Hematopoietic multipotent progenitor cell treated with erythropoietin and hydrocortisone succinate and interleukin-3 and kit ligand, for 17 days (in vitro differentiated cells): ENCODE measurements around the gene IRF2.
"Not testable (repeated sequence)": the region's sequence is repeated elsewhere in the genome, so short reads cannot be mapped to it uniquely, and the experiment has no call there.

Source experiments
- DNase-seq: peaks from one replicate; pipeline ENCODE4 v3.0.0-alpha.2; 2015; ENCODE audit warnings: low spot score

IRF2 gene

DNA sequence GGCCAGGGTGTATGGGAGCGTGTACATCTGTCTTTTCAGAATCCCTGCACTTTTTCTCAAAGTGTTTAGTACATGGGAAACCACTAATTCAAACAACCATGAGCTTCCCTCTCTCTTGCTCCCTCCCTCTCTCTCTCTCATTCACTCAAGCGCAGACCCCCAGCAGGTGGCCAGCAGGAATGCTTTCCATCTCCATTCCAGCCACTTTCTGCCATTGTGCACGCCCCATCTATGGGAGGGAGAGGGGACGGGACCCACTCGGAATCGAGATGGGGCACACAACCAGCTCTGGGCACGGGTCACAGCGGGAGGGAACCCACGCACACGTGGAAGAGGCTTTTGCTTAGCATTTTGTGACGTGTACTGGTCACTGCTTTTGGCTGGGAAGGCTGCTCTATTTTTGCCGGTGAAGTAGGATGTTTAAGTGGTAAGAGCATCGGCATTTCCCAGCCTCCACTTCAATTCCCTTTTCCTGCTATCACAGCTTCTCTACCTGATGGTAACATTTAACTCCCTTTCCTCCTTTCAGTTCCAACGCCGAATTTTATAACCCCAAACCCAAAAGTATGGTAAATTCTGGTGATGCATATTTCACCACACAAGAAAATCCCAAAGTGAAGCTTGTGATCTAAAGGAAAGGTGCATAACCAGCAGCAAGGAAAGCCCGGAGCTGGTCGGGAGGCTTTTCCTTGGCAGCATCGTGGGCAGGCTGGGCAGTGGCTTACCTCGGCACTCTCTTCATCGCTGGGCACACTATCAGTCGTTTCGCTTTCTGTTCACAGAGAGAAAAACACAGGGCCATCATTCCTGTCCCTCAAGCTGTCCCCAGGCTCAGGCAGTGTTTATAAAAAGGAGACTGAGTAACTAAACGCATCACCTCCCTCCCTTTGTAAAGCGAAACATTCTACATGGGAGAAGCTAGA is 84.1 kb downstream of the IRF2 start:
- no peak for DNase-seq

DNA sequence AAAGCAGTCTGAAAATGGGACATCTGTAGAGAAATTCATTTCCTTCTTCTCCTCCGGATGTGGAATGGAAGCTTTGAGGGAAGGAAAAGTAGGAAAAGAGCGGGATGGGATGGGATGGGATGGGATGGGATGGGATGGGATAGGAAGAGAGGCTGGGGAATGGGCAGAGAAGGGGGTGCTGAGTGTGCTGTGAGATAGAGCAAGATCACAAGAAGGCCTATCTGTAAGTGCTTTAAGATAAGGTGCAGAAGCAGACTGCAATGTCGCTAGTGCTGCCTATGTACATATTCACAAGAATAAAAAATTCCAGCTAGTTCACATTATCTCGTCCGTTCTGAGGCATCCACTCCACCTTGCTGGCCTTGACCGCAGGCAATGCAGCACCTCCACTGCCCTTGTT is 86.2 kb downstream of the IRF2 start:
- DNase-seq: no peak

DNA sequence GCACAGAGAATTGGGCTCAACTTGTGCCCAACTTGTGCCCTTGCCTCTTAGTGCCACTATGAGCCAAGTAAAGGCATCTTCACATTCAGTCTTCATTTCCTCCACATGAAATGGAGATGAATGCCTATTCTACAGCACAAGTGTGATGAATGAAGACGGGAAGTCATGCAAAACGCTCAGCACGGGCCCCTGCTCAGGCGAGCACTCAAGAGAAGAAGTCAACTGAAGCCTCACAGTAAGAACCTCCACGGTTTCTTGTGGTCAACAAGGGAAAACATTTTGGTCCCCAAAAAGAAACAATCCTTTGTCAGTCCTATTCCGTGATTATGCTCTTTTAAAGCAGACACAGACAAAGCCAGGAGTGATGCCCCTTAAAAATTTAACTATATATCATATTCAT is 87.0 kb downstream of the IRF2 start:
- DNase-seq: no peak

DNA sequence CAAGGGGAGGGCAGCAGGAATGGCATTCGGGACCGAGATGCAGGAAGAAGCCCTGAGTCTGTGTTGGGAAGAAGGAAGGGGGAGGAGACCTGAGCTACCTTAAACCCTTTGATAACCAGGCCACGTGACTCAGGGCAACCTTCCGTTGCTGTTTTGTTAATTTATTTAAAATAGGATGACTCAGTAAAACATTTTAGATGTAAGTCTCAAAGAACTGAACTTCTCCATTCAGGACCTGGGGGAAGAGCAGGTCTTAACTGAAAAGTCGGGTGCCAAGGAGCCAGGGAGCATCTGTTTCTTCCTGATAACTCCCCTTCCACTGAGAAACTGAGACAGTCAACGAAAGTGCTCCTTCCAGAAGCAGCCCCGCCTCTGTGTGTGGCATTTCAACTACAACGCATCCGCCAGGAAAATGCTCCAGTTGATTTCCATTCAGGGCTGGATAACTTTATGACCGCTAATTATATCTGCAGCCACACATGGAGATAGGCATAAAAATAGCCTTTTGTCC is 88.0 kb downstream of the IRF2 start:
- DNase-seq: peak; percentile 72

DNA sequence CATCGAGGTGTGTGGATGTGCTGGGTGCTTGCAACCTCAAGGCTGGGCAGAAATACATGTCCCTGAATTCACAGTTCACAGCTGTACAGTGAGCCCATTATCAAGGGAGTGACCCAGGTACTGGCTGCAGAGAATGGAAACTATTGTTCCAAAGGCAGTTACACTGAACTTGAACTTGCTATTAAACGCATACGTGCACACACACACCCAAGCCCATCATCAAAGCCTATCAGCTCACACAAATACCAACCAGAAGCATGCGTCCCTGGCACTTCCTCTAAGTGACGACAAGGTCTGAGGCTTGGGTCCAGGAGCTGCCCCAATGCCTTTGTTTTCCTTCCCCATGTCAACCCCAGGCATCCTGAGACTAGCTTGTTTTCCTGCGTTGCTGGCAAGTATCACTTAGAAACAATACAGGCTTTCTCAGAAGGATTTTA is 88.6 kb downstream of the IRF2 start:
- peak; percentile 36 for DNase-seq

DNA sequence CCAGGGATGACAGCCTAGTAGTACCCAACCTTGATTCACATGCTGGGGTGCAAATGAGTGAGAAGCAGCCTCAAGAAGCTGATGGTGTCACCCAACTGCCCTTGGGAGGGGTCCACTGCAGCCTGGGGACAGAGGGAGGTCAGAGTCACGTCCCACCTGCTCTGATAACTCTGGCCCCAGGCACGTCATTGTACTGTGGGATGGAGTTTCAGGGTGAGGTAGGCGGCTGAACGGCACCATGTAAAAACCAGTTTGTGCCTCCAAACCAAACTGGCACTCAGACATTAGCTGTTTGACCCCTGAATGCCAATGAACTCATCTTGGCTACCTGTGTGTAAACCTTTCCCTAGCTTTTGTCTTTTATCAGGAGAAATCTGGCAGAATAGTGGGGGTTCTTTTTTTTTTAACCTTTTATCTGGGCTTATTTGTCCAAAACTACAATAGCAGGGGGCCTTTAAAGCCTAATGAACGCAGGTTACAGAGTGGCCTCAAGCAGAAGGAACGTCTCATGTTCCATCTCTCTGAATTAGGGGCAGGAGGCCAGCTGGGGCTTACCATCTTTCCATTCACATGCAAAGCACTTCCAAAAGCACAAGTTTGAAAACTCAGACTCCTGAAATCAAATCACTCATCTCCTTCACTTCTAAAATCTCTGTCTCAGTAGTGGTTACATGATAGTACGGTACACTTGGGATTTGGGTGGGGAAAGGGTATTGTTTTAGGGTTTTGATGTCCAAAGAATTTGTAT is 89.4 kb downstream of the IRF2 start:
- DNase-seq: no peak

DNA sequence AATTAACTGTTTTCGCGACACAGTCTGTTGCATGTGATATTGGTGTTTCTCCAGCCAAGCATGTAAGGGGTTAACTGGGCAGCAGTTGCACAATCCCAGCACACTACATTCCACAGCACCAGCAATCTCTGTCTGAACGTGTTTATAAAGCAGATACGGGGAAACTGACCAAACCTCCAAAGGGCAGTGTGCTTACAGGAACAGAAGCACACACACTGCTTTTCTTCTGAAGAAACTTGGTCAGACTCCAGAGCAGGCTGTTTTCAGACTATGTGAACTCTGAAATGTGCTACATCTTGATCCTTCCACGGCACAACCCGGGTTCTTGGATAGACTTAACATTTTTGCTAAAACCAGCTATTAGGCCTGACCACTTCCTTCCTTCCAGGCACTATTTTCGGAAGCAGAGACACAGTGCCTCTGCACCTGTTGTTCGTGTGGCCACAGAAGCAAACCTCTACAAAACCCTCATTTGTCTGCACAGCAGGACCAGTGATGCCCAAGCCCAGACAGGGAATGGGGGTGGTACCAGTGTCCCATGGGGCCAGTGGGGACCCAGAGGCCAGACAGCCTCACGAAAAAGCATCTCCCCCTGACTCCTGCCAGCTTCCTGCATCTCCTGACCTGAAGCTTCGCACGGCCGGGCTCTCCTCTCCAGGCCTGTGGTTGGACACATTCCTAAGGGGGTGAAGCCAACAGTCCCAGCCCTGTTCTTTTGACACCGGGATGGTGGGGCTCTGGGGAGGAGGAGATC is 90.1 kb downstream of the IRF2 start:
- DNase-seq: peak; percentile 13

DNA sequence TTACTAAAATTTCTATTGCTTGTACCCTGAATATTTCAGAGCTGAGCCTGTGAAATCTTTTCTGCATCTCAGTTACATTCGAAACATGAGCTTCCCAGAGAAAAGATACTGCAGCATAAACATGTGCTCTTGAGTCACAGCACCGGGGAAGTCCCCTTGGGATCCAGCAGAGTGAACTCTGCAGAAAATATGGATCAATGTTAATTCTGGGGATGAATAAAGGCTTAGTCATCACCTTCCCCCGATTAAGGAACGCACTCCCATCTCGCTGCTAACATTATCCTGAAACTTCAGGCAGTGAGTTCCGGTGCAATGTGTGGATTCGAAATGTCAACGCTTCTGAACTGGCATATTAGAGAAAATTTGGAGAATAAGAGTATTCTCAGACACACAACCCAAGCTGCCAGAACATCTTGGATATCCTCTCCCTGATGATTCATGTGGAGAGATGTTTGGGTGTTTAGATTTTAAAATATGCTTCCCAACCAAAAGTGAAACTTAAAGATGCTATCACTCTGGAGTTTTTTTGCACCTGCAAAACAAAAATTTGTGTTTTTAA is 90.8 kb downstream of the IRF2 start:
- DNase-seq: peak; percentile 25

DNA sequence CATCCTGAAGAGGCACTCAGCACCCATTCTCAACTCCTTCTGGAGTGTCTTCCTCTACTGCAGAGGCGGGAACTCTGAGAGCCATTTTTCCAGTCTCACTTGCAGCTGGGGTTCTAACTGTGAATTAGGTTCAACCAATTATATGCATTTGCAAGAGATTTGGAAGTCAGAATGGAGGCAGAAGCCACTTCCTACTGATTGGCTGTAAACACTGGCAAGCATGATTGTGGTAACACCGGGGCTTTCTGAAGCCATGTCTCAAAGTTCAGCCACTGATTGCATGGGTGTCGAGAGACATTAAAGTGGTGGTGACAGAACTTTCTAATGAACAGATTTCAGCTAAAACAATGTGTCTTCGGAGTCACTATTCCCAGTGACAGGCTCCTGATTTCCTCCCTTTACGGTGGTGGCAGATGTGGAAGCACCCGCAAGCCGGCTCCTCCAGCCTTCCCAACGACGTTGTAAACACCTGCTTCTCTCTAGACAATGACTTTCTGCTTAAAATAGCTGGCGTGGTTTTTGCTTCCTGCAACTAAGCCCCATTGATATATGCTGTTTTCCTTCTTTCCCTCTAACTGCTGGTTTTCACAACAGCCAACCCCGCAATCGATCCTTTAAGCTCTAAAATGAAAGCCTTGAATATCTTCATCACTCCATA is 92.0 kb downstream of the IRF2 start:
- DNase-seq: no peak

DNA sequence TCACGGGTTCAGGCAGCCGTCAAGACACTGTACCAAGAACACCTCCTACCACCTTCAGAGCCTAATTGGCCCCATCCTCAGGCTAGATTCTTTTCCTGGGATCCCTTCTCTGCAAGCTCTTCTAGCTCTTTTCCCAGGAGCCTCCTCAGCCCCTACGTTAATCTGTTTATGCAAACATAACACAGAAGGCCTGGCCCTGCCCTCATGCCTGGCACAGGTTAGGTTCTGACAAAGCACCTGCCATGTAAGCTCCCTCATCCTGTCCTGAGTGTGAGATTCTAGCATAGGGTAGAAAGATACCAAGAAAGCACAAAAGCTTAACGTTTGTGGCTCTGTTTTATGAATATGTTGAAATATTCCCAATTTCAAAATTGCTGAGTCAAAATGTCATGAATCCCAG is 93.6 kb downstream of the IRF2 start:
- DNase-seq: no peak

DNA sequence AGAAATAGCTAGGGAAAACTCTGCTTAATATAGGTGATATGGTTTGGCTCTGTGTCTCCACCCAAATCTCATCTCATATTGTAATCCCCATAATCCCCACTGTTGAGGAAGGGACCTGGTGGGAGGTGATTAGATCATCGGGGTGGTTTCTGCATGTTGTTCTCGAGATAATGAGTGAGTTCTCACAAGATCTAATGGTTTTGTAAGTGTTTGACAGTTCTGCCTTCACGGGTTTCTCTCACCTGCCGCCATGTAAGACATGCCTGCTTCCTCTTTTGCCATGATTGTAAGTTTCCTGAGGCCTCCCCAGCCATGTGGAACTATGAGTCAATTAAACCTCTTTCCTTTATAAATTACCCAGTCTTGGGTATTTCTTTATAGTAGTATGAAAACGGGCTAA is 94.1 kb downstream of the IRF2 start:
- DNase-seq: not testable (repeated sequence)

DNA sequence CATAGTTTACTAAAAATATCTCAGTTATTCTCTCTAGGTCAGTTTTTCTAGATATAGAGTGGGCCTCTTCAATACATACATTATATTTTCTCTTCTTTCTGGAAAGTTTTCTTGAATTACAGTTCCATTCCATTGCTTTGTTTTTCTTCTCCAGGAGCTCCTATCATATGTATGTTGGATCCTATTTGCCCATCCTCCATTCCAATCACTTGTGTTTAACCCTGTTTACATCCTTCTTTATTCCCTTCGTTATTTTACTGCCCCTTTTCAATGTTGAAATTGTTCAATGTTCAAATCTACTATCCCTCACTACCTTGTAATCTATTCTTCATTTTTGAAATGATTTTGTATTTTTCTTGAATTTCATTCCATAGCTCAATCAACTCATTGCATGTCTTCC is 97.4 kb downstream of the IRF2 start:
- DNase-seq: no peak

DNA sequence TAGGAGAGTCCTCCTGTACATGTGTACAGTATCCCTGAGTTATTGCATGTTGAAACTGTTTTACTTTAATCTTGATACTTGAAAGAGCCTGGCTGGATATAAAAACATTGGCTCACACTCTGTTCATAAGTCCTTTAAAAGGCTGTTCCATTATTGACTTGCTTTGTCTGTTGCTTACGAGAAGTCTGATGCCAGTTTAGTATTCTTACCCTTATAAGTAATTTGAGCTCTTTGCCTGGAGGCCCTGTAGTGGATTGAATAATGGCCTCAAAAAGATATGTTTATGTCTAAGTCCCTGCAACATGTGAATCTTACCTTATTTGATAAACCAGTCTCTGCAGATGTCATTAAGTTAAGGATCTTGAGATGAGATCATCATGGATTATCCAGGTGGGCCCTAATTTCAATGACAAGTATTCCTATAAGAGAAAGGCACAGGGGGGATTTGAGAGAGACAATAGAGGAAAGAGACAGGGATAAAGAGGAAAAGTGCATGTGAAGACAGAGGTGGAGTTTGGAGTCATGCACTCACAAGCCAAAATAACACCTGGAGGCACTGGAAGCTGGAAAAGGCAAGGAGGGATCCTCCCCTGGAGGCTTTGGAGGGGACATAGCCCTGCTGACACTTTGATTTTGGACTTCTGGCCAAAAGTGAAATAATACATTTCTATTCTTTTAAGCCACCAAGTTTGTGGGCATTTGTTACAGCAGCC is 98.1 kb downstream of the IRF2 start:
- DNase-seq: no peak

DNA sequence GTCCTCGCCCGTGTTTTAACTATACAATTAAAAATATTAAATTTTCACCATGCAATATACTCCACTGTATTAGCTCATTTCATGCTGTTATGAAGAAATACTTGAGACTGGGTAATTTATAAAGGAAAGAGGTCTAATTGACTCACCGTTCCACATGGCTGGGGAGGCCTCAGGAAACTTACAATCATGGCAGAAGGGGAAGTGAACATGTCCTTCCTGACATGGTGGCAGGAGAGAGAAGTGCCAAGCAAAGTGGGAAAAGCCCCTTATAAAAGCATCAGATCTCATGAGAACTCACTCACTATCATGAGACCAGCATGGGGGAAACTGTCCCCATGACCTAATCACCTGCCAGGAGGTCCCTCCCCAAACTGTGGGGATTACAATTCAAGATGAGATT is 98.7 kb downstream of the IRF2 start:
- not testable (repeated sequence) for DNase-seq

DNA sequence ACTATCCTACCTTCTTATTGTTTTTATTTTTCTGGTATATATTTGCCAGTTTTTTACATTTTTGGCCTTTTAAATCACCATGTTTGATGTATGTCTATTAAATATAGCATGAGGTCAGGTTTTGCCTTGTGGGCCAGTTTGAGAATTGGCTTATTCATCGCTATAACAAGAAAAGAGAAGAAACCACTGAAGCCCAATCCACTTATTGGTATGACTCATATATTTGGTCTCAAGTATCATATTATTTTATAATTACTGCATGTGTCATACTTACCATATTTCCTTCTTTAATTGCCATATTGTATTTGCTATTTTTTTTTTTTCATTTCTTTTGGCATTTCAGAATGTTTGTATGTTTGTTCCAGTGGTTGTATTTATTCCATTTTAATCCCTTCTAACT is 99.3 kb downstream of the IRF2 start:
- DNase-seq: no peak

DNA sequence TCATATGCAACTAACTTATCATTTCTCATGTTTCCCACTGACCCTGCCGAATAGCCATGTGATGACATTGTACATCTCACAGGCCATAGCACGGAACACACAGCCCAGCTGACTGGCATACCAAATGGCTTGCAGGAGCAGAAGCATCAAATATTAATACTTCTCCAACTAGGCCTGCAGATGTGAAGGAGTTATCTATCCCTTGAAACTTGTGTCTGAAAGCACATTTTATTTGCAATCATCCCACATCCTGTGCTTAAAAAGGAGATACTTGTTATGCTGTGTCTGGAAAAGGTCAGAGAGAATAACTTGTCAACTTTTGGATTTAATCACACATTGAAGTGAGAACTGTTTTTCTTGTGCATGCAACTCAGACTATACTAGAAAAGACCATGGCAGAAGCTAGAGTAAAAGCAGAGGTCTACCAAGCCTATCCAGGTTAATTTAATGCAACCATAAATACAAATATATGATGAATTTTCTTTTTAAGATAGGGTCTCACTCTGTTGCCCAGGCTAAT is 100.4 kb downstream of the IRF2 start:
- no peak for DNase-seq

DNA sequence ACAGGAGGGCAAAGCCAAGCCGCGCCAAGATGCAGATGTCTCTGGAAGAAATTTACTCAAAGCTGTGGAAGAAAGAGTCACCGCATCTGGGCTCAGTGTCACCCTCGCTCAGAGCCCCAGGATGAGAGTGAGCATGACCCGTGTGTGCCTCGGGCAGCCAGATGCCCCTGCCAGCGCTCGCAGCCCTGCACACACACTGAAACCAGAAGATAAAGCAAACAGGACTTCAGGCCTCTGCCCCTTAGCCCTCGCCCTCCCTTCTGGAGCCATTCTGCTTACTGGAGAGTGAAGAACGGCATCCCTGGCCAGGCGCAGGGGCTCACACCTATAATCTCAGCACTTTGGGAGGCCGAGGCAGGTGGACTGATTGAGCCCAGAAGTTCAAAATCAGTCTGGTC is 103.0 kb downstream of the IRF2 start:
- no peak for DNase-seq

DNA sequence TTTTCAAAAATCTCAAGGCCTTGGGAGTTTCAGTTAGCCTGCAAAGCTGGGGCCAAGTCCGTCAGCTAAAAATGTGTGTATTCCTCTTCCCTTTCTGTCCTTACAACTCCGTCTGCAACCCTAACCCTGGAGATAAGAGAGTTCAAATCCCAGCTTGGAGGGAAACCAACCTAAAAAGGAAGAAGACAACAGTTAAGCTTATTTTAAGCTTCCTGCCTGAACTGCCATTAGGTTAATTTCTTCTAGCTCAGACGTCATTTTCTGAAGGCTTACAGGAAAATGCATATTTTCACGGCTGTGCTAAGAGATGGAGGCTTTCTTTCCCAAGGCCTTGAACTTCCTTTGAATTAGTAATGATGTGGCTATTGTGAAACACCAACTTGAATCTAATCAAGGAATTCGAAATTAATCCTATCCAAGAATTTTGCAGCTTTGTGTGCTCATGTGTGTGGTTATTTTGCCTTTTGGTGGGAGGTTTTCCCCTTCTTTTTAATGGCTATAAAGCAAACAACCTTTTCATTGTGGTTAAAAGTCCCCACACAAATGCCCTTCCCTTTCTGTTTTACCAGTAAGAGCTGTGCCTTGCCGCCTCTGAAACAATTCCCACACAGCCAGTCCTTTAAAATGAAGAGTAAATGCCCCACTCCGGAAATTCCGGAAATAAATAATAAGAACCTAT is 103.5 kb downstream of the IRF2 start:
- DNase-seq: no peak

DNA sequence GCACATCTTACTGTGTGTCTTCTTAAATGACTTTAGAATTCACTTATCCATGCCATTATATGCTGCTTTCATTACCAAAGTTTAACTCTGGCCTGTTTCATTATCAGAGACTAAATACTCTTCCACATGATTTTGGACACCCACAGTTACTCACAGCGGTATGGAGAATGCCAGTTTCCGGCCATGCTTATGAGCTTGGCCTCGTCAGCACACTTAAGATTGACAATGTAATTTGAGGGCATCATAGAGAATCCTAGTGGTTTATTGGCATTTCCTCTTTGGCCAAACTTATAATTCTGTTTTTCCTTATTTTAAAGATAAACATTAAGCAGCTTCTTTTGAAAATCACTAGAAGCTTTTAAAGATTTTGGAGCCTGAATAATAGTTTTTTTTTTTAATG is 104.5 kb downstream of the IRF2 start:
- DNase-seq: no peak

DNA sequence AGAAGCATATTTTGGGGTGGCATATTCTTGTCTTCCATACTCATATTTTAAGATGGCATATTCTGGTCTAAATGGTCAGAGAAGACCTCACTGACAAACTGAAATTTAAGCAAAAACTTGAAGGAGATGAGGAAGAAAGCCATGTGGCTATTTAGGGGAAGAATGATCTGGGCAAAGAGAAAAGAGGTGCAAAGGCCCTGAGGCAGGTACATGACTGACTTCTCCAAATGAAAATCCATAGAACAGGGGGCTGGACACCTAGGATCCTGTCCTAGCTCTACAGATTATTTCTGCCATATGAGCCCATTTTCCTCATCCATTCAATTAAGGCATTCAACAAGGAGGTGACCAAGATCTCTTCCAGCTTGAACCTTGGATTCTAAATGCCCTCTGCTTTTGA is 105.6 kb downstream of the IRF2 start:
- no peak for DNase-seq
